Gastrocnemius medialis (tissue), 4 donors: ENCODE measurements around the gene PMEPA1. TPM values are rescaled to one million over a fixed set of nuclear protein-coding genes. Genes with fewer than 3 reads are reported as not detected.

Experiments
- ATAC-seq, 2 donors: fragments of 150-250 bp; one replicate each; pipeline ENCODE4 v1.9.1; 2016
- DNase-seq, 2 donors: peaks; one replicate each; pipeline ENCODE4 v3.0.0-alpha.2; 2019
- H3K27ac ChIP-seq, 4 donors: fragments of 200-600 bp; sonication (generic); 1 replicate in 1 of 4; 2 replicates in 3 of 4; pipeline ENCODE4 v1.5.1; 2016 to 2018; ENCODE audit warnings: mild to moderate bottlenecking in 2 of 4, moderate library complexity in 1 of 4
- H3K27me3 ChIP-seq, 3 donors: fragments of 200-600 bp; sonication (generic) in 2 of 3; 1 replicate in 1 of 3; 2 replicates in 2 of 3; pipeline versions ENCODE4 v1.5.1 to v1.6.0; 2016 to 2019; ENCODE audit warnings: mild to moderate bottlenecking in 1 of 3, moderate library complexity in 1 of 3
- H3K36me3 ChIP-seq, 2 donors: fragments of 200-600 bp; sonication (generic) in 1 of 2; one replicate each; pipeline ENCODE4 v1.5.1; 2017 to 2018
- H3K4me1 ChIP-seq, 2 donors: fragments of 200-600 bp; sonication (generic) in 1 of 2; one replicate each; pipeline ENCODE4 v1.5.1; 2016 to 2017; ENCODE audit warnings: mild to moderate bottlenecking in 2 of 2
- H3K4me3 ChIP-seq, 4 donors: fragments of 200-600 bp; sonication (generic) in 3 of 4; 1 replicate in 1 of 4; 2 replicates in 3 of 4; pipeline ENCODE4 v1.5.1; 2016 to 2019; ENCODE audit warnings: mild to moderate bottlenecking in 2 of 4
- H3K9me3 ChIP-seq, 3 donors: fragments of 200-600 bp; sonication (generic) in 2 of 3; 1 replicate in 1 of 3; 2 replicates in 2 of 3; pipeline ENCODE4 v1.5.1; 2016 to 2019
- CTCF ChIP-seq, 5 experiments: fragments of 450-650 bp in 3 of 5; fragments of 200-600 bp in 2 of 5; sonication (generic) in 2 of 5; IDR thresholded peaks in 4 of 5; conservative IDR thresholded peaks in 1 of 5; 1 replicate in 4 of 5; 2 replicates in 1 of 5; pipeline ENCODE4 v1.5.1; 2016 to 2019; ENCODE audit warnings: antibody characterized with exemption in 5 of 5, mild to moderate bottlenecking in 3 of 5, moderate library complexity in 3 of 5
- POLR2A ChIP-seq, 2 donors: fragments of 450-650 bp; IDR thresholded peaks; one replicate each; pipeline ENCODE4 v1.6.1; 2017; ENCODE audit warnings: antibody characterized with exemption in 2 of 2, mild to moderate bottlenecking in 2 of 2, moderate library complexity in 2 of 2
- in situ Hi-C, 4 donors: fragments of 200-750 bp; cut with MboI; loops; one replicate each; pipeline versions ENCODE4 v1.15.0 to v1.8.0; 2017; ENCODE audit warnings: low sequenced_read_pairs in 4 of 4
- intact Hi-C: fragments of 100-400 bp; cut with DNase I; formaldehyde crosslinking; loops from one replicate; pipeline ENCODE4 v1.15.1; 2023; ENCODE audit warnings: low total_unique reads
- total RNA-seq, 4 donors: library from RNA; depleted of rRNA; stranded (reverse); fragments of >200 nt; gene quantifications; one replicate each; pipeline versions ENCODE4 v1.1.0 to v1.2.3, GENCODE V29; 2016

PMEPA1 gene
- total RNA-seq, 4 donors from 2014 or later: 1.5 to 8.1 (median 5.8) TPM

GRCh38 chr20:57656252-57656820 is 53.5 kb downstream of the PMEPA1 start:
- in situ Hi-C loops: loop anchor here in 3 of 4 donors (10.0 kb wide), 3 partner anchors 98 to 528 kb away; no protein-coding TSS in a partner anchor
- Histone ChIP-seq H3K27ac (no peak overlapping the region), H3K27me3 (no peaks in the 10 kb centered on the region), H3K4me1 (peaks cover 3 to 7% of the 10 kb centered on the region in 2 donors), H3K9me3 (no peaks in the 10 kb centered on the region), H3K36me3 (peaks cover 0 to 9% of the 10 kb centered on the region in 2 donors), H3K4me3 (no peak overlapping the region)
- DNase-seq (peak in 1 of 2 donors; percentile 9), ATAC-seq (no peak)
- no peak for TF ChIP-seq CTCF (IDR thresholded peaks at IDR 0.05 in 4 of 5, conservative IDR thresholded peaks at IDR 0.05 in 1 of 5)
- no peak for TF ChIP-seq POLR2A (IDR thresholded peaks at IDR 0.05)
- intact Hi-C loops: loop anchor here (5.0 to 10.0 kb wide), 2 partner anchors 91 to 548 kb away; no protein-coding TSS in a partner anchor

GRCh38 chr20:57655809-57656155 is 54.0 kb downstream of the PMEPA1 start:
- no peak for TF ChIP-seq CTCF (IDR thresholded peaks at IDR 0.05 in 4 of 5, conservative IDR thresholded peaks at IDR 0.05 in 1 of 5)
- no peaks in the 10 kb centered on the region for H3K9me3 ChIP-seq
- no peak overlapping the region for H3K27ac ChIP-seq
- ATAC-seq (no peak), DNase-seq (no peak)
- H3K36me3 ChIP-seq: peaks cover 0 to 9% of the 10 kb centered on the region in 2 donors
- no peaks in the 10 kb centered on the region for H3K27me3 ChIP-seq
- intact Hi-C loops (loop anchor here (2.0 to 10.0 kb wide), 4 partner anchors 92 to 549 kb away; no protein-coding TSS in a partner anchor), in situ Hi-C loops (loop anchor here in 3 of 4 donors (10.0 kb wide), 3 partner anchors 99 to 529 kb away; no protein-coding TSS in a partner anchor)
- H3K4me1 ChIP-seq: peaks cover 1 to 2% of the 10 kb centered on the region in 2 donors
- H3K4me3 ChIP-seq: no peak overlapping the region

GRCh38 chr20:57654998-57655808 is 54.6 kb downstream of the PMEPA1 start:
- no peak overlapping the region for H3K4me3 ChIP-seq
- H3K27ac ChIP-seq: no peak overlapping the region
- H3K4me1 ChIP-seq: no peaks in the 10 kb centered on the region
- no peak for ATAC-seq
- peaks cover 0 to 9% of the 10 kb centered on the region in 2 donors for H3K36me3 ChIP-seq
- DNase-seq: no peak
- H3K27me3 ChIP-seq: no peaks in the 10 kb centered on the region
- no peaks in the 10 kb centered on the region for H3K9me3 ChIP-seq
- TF ChIP-seq POLR2A (IDR thresholded peaks at IDR 0.05) (no peak), CTCF (IDR thresholded peaks at IDR 0.05 in 4 of 5, conservative IDR thresholded peaks at IDR 0.05 in 1 of 5) (no peak)
- intact Hi-C loops: loop anchor here (2.0 to 10.0 kb wide), 4 partner anchors 92 to 550 kb away; no protein-coding TSS in a partner anchor
- in situ Hi-C loops: loop anchor here in 3 of 4 donors (5.0 to 10.0 kb wide), 4 partner anchors 100 to 530 kb away; no protein-coding TSS in a partner anchor

- no peaks in the 10 kb centered on the region for H3K4me1 ChIP-seq
- no peak overlapping the region for H3K4me3 ChIP-seq
- in situ Hi-C loops (loop anchor here in 3 of 4 donors (5.0 to 10.0 kb wide), 4 partner anchors 100 to 530 kb away; no protein-coding TSS in a partner anchor), intact Hi-C loops (loop anchor here (2.0 to 10.0 kb wide), 3 partner anchors 432 to 550 kb away; no protein-coding TSS in a partner anchor)
- no peak overlapping the region for H3K27ac ChIP-seq
- H3K9me3 ChIP-seq: no peaks in the 10 kb centered on the region
- H3K27me3 ChIP-seq: no peaks in the 10 kb centered on the region
- DNase-seq: no peak
- peak; percentile 59 to 82 for ATAC-seq
- no peak for TF ChIP-seq POLR2A (IDR thresholded peaks at IDR 0.05)
- TF ChIP-seq CTCF (IDR thresholded peaks at IDR 0.05 in 4 of 5, conservative IDR thresholded peaks at IDR 0.05 in 1 of 5): peak; percentile 88 to 94 (median 91)
- H3K36me3 ChIP-seq: peaks cover 0 to 9% of the 10 kb centered on the region in 2 donors
Observed at GRCh38 chr20:57654363-57654997, 55.3 kb downstream of the PMEPA1 start.
